CD4-positive, alpha-beta memory T cell (primary cell): Measurements from ENCODE around the gene NCL. TPM values are rescaled to one million over a fixed set of nuclear protein-coding genes. Genes with fewer than 3 reads are reported as not detected.
A peak's percentile ranks its signal among the peaks of the same experiment; 100 is the strongest.
"Not testable (repeated sequence)": the region's sequence is repeated elsewhere in the genome, so short reads cannot be mapped to it uniquely, and the experiment has no call there.

Experiments
- CTCF ChIA-PET: fragments of 350-600 bp; sonication (Branson Sonifier 250); formaldehyde crosslinking; loops from one replicate; lab custom pipeline; 2021; ENCODE audit warnings: inconsistent platforms; ENCODE audit not compliant: partially characterized antibody; lab: Charles Lee
- POLR2A ChIA-PET: fragments of 350-600 bp; sonication (Branson Sonifier 250); formaldehyde crosslinking; loops from one replicate; lab custom pipeline; 2021; ENCODE audit not compliant: partially characterized antibody; lab: Charles Lee
- DNase-seq, 5 donors: peaks; one replicate each; pipeline versions ENCODE4 v3.0.0 to v3.0.0-alpha.2; 2020 to 2022; ENCODE audit warnings: mixed read lengths in 1 of 5
- H3K27ac ChIP-seq: one replicate; pipeline ENCODE4 v1.7.0; 2013; ENCODE audit warnings: low read depth, low read length
- H3K27me3 ChIP-seq: 2 replicates; pipeline ENCODE4 v1.7.0; 2013; ENCODE audit warnings: mild to moderate bottlenecking, low read length, moderate library complexity; ENCODE audit not compliant: insufficient read depth
- H3K36me3 ChIP-seq: 2 replicates; pipeline ENCODE4 v1.7.0; 2013; ENCODE audit warnings: mild to moderate bottlenecking, low read length, moderate library complexity; ENCODE audit not compliant: insufficient read depth
- H3K4me1 ChIP-seq: 2 replicates; pipeline ENCODE4 v1.7.0; 2013; ENCODE audit warnings: mild to moderate bottlenecking, low read length, moderate library complexity; ENCODE audit not compliant: insufficient read depth
- H3K4me3 ChIP-seq, 2 donors: one replicate each; pipeline ENCODE4 v1.7.0; 2013; ENCODE audit warnings: low read length in 2 of 2, mild to moderate bottlenecking in 1 of 2
- H3K9me3 ChIP-seq, 2 donors: one replicate each; pipeline ENCODE4 v1.7.0; 2013; ENCODE audit warnings: low read length in 2 of 2, control low read depth in 1 of 2; ENCODE audit not compliant: control insufficient read depth in 1 of 2
- H3K27ac Mint-ChIP-seq, 7 donors: one replicate each; pipeline ENCODE4 v1.8.0; 2020 to 2021; ENCODE audit warnings: mixed read lengths in 7 of 7, mild to moderate bottlenecking in 6 of 7, inconsistent platforms in 3 of 7, moderate library complexity in 3 of 7
- H3K27me3 Mint-ChIP-seq, 2 donors: one replicate each; pipeline ENCODE4 v1.8.0; 2020 to 2021; ENCODE audit warnings: mixed read lengths in 2 of 2
- H3K36me3 Mint-ChIP-seq, 2 donors: one replicate each; pipeline ENCODE4 v1.8.0; 2020 to 2021; ENCODE audit warnings: mixed read lengths in 2 of 2, inconsistent platforms in 1 of 2, mild to moderate bottlenecking in 1 of 2
- H3K4me1 Mint-ChIP-seq, 4 donors: one replicate each; pipeline ENCODE4 v1.8.0; 2020 to 2021; ENCODE audit warnings: mixed read lengths in 4 of 4, mild to moderate bottlenecking in 1 of 4
- H3K4me3 Mint-ChIP-seq, 8 donors: one replicate each; pipeline ENCODE4 v1.8.0; 2020 to 2021; ENCODE audit warnings: mixed read lengths in 8 of 8, mild to moderate bottlenecking in 7 of 8, moderate library complexity in 6 of 8, inconsistent platforms in 3 of 8
- H3K9me3 Mint-ChIP-seq, 8 donors: one replicate each; pipeline ENCODE4 v1.8.0; 2020 to 2021; ENCODE audit warnings: mixed read lengths in 8 of 8, mild to moderate bottlenecking in 5 of 8, inconsistent platforms in 3 of 8, moderate library complexity in 1 of 8
- intact Hi-C: fragments of 100-400 bp; cut with micrococcal nuclease; formaldehyde crosslinking; loops from one replicate; pipeline ENCODE4 v1.15.1; 2023
- polyA plus RNA-seq, 2 donors: library from polyadenylated mRNA; unstranded; fragments of 300-500 nt; fragmentation: Illumina TruSeq; gene quantifications; one replicate each; pipeline ENCODE4 v1.2.3, GENCODE V29; 2021
- total RNA-seq, 2 experiments: library from RNA; stranded (reverse); gene quantifications; one replicate each; pipeline ENCODE4 v1.2.3, GENCODE V29; 2021

The NCL gene
- total and polyA plus RNA-seq, 4 experiments from 2014 or later = 150 to 593 (median 385) TPM

GRCh38 chr2:231404183-231404578 lies 60.1 kb downstream of the NCL start:
- H3K36me3 ChIP-seq, H3K27me3 ChIP-seq, intact Hi-C loops, H3K9me3 ChIP-seq, POLR2A ChIA-PET, DNase-seq, H3K4me1 ChIP-seq, H3K9me3 Mint-ChIP-seq, H3K27ac ChIP-seq, H3K4me3 Mint-ChIP-seq, H3K4me3 ChIP-seq, H3K36me3 Mint-ChIP-seq: not testable (repeated sequence)
- CTCF ChIA-PET = interaction anchor here (1.3 kb wide), 1 partner anchor 49 kb away, joined by 3 read pairs; no protein-coding TSS in a partner anchor
- Mint-ChIP-seq H3K27me3 (peaks cover 2 to 12% of the 10 kb centered on the region in 2 donors), H3K4me1 (peaks cover 7 to 20% (median 15%) of the 10 kb centered on the region in 4 donors), H3K27ac (peak overlapping the region in 1 of 7 donors; percentile 27)

Other genes starting within 250 kb of the NCL start
- gene B3GNT7, start 68.8 kb downstream of the NCL start, total RNA-seq = not detected
- not detected for gene B3GNT7, start 68.8 kb downstream of the NCL start, polyA plus RNA-seq
- gene NMUR1, start 66.0 kb upstream of the NCL start, total RNA-seq = not detected
- gene NMUR1, start 66.0 kb upstream of the NCL start, polyA plus RNA-seq = under 1 TPM in 1 of 2 donors, not detected in 1; 0.05 TPM
- not detected for gene TEX44, start 128.4 kb upstream of the NCL start, total RNA-seq
- gene TEX44, start 128.4 kb upstream of the NCL start, polyA plus RNA-seq = not detected
- gene PTMA, start 244.0 kb upstream of the NCL start, total RNA-seq = 1,000 to 10,000 TPM in 1 of 2 experiments, 100 to 1,000 TPM in 1; 974 to 1,069 TPM
- 1,000 to 10,000 TPM; 1,347 to 1,836 TPM for gene PTMA, start 244.0 kb upstream of the NCL start, polyA plus RNA-seq